Stimulated activated CD8-positive, alpha-beta memory T cell treated with anti-CD3 and anti-CD28 coated beads, Interleukin-15, amount 100 ng/mL, for 48 hours (primary cell): ENCODE measurements around the gene ATXN1.
"Not testable (repeated sequence)": the region's sequence is repeated elsewhere in the genome, so short reads cannot be mapped to it uniquely, and the experiment has no call there.

ENCODE experiments used
- DNase-seq, 2 donors: peaks; one replicate each; pipeline ENCODE4 v3.0.0-alpha.2; 2020; ENCODE audit warnings: low read depth in 2 of 2

The ATXN1 gene

DNA sequence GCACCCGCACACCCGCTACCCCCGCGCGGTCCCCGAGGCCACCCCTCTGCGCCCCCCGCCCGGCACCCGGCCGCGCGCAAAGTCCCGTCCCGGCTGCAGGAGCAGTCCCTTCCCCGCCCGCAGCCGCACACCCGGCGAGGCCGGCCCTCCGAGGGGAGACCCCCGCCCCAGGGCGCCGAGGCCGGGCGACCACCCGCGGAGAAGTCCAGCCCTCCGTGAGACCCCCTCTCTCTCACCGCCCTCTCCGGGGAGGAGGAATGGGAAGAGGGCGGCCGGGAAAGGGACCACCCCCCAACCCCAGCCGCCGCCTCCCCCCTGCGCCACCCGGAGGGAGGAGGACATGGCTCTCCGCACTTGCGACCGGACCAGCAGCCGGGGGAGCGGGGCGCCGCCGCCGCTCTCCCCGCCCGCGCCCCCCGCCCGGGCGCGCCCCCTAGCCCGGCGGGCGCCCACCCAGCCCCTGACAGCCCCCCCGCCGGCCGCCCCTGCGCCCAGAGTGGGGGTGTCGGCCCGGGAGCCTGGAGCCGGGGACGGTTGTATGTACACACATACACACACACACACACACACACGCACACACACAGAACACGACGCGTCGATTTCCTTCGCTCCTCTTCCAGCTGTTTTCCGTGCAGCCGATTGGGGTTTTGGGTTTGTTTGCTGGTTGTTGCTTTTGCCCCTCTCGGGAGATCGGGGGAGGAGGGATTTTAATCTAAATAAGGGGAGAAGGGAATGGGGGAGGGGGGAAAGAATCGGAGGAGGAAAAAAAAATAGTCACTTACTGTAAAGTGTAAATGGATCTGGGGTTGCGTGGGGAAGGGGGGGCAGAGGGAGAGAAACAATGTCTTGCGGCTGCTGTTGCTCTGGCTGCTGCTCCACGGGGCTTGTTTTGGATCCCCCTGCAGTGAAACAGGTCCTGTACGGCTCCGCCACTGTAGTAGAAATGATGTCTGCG, at the start of gene ATXN1:
Gene ATXN1, minus strand, starts transcription at position 945 of the 955 bp plus-strand sequence.
- DNase-seq, result peak in 1 of 2 donors; percentile 14

DNA sequence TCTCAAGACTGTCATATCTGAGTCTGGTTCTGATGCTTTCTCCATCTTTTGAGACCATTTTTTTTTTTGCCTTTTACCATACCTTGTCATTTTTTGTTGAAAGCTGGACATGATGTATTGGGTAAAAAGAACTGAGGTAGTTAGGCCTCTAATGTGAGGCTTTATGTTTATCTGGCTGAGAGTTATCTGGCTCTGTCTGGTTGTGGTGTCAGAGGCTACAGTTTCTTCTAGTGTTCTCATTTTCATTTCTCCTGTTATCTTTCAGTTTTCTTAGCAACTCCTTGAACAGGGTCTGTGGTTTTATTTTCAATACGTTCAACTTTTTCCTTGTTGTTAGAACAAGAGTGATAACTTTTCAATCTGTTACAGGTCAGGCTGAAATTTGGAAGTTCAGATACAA, 49.2 kb upstream of the ATXN1 start:
- DNase-seq, result no peak

DNA sequence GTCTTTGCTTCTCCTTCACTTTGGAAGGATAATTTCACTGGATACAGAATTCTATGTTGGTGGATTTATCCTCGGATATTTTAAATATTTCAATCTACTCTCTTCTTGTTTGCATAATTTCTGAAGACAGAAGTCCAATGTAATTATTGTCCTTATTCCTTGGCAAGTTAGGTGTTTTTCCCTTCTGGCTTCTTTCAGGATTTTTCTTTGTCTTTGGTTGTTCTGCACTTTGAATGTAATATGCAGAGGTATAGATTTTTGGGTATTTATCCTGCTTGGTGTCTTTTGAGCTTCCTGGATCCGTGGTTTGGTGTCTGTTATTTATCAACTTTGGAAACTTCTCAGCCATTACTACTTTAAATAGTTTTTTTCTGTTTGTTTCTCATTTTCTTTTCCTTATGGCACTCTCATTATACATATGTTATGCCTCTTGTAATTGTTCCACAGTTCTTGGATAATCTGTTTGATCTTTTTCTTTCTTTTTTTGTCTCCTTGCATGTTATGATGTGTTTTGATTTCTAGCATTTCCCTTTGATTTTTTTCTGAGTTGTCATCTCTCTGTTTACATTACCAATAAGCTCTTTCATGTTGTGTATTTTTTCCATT, 48.6 kb upstream of the ATXN1 start:
- DNase-seq, result no peak

DNA sequence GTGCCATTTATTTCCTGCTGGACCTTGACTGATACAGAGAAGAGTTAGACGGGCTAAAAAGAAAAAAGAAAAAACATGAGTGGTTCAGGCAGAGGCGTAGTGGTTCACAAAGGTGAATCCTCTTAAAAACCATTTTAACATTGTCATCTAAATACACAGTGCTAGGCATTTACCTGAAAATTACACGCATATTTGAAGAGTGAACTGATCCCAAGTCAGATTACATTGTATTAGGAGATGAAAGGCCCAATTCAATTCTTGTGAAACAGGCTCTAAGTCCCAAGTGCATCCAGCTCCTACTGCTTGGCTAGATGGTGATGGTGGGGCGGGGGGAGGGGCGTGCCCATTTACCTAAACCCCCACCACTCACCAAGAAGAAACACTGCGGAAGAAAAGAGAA, 46.7 kb upstream of the ATXN1 start:
- DNase-seq, result no peak

DNA sequence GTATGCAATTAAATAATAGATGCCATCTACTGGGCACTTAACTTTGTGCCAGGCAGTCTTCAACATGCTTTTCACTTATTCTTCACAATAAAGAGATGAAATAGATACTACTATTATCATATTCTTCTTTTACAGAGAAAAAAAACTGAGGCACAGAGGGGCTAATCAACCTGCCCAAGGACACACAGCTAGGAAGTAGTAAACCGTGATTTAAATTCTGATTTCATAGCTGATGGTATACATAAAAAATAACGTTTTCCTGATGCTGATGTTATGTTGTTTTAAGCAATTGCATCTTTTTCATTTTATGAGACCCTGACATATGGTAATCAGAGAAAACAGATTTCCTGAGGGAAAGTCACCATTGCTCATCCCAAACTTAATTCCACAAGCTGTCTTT, 45.1 kb upstream of the ATXN1 start:
- DNase-seq, result no peak

DNA sequence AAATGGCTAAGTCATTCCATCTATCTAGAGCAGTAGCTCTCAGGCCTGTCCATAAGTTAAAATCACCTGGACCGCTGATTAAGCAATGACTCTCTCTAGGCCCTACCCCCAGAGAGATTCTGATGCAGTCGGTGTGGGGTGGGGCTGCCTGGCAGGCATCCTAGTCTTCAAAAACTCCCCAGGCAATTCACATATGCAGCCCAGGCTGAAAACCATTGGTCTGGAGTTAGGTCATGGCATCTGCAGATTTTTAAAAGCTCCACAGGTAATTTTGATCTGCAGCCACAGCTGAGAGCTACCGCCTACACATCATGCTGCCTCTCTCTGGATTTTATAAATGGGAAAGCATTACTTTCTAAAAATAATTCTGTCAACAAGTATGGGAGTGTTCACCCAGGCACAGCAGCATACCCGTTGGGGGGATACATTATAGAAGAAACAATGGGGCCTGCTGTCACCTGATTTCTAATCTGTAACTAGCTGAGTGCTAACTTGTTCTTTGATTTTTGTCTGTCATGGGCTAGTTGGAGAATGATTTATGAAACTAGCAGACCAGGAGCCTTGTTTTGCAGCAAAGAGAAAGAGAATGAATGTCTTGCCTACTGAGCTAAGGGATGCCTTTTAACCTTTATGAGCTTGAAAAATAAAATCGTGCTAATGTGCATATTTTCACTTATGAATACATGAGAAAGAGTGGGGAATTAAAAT, 44.1 kb upstream of the ATXN1 start:
- no peak for DNase-seq

DNA sequence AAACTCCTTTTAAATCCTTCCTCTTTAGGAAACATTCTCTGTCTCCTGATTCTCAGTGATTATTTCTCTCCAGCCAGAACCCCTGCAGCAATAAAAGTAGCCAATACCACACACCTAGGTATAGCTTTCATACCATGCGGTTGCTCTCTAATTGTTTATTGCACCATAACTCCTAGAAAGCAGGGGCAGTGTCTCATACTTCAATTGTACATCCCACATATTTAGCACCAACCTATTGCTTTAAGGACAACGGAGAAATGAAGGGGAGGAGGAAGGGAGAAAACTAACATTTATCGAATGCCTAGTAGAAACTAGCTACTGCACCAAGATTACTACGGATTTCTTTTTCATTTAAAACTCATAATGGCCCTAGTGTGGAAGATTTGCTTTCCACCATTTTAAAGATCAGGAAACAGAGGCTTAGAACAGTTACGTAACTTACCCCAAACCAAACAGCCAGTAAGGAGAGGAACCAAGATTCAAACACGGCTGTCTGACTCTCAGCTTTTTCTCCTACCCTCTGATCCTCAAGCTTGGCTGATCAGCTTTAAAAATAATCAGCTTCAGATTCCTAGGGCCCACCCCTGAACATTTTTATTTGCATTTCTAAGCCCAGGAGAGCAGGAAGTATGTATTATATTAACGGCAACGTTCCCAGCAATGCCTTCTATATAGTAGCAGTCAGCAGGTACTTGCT, 43.4 kb upstream of the ATXN1 start:
- DNase-seq, result no peak

DNA sequence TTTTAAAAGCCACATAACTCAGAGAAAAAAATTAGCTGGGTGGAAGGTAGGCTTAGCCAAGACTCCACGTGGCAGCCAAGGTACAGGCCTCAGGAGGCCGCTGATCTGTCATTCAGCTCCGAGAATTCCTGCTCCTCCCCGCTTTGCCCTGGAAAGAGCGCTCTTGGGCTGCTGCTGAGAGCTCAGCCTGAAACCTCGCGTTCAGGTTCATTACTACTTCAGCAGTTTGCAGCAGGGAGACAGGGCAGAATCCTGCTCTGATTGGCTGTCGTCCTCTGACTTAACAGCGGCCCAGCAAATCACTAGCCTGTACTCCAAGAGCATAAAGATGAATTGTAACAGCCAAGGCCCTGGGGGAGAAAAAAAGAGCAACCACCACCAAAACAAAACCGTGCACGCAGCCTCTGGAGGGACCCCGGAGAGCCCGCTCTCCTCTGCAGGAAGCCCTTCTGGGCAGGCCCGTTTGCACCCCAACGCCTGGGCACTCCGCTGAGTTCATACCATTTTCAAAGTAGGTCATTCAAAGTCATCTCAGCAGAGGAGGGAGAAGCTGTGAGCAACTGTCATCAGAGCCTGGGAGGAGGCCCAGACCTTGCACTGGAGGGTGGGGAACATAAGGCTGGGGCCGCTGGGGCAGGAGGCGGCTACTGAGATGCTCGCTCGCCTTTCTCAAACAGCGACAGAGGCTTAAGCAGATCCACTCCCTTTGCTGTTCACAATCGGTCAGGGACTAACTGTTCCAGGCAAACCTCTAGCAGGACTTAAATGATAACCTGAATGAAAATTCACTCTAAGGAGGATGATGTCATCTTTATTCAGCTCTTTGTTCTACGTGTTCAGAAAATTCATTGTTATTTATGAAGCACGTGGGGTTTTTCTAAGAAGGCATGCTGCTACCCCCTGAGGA, 42.3 kb upstream of the ATXN1 start:
- no peak for DNase-seq

DNA sequence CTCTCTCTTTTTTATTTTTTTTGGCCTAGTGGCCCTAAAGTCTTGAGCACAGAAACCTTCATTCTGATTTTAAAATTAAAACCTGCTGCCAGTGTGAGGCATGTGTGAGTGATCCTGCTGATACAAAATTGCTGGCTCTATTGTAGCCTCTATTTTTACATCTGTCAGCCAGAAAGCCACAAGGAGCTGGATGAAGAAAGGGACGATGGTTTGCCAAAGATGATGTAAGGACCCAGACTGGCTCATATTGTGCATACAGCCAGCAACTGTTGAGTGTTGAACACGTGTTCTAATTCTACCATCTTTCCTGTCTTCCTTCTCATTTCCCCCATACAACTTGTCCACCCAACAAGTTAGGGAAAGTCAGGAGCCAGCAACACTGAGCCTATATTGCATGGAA, 40.8 kb upstream of the ATXN1 start:
- DNase-seq, result no peak

DNA sequence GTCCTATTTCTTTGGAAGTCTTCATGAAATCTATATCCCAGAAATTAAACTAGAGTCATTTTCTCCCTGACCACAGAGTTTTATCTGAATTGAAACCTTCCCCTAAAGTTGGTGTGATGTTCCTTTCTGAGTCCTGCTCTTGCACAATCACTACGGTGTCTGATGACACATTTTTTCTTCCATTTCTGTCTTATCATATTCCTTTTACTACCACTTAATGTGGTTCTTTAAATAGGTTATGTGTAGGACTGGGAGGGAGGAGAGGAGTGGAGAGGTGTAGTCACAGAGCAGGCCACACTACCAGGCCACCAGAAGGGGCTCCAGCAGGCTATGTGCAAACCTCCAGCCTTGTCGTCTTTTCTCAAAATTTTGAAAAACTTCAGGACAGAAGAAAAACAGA, 39.7 kb upstream of the ATXN1 start:
- peak in 1 of 2 donors; percentile 16 for DNase-seq

DNA sequence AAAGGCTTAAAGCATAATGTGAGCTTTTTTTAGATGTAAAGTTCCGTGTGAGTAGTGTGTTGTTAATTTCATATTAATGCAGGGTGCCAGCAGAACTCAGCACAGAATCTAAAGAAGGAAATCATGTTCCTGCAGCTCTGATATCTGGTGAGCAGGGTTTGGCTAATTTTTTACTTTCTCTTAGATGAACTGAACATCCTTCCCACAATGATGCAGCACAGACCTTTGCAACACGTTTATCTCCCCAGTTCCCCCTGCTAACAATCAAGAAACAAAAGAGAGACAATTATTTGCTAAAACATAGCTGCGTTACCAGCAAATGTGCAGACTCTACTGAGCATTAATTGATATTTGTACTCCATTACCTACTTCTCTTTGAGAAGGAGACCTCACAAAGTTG, 39.1 kb upstream of the ATXN1 start:
- no peak for DNase-seq

DNA sequence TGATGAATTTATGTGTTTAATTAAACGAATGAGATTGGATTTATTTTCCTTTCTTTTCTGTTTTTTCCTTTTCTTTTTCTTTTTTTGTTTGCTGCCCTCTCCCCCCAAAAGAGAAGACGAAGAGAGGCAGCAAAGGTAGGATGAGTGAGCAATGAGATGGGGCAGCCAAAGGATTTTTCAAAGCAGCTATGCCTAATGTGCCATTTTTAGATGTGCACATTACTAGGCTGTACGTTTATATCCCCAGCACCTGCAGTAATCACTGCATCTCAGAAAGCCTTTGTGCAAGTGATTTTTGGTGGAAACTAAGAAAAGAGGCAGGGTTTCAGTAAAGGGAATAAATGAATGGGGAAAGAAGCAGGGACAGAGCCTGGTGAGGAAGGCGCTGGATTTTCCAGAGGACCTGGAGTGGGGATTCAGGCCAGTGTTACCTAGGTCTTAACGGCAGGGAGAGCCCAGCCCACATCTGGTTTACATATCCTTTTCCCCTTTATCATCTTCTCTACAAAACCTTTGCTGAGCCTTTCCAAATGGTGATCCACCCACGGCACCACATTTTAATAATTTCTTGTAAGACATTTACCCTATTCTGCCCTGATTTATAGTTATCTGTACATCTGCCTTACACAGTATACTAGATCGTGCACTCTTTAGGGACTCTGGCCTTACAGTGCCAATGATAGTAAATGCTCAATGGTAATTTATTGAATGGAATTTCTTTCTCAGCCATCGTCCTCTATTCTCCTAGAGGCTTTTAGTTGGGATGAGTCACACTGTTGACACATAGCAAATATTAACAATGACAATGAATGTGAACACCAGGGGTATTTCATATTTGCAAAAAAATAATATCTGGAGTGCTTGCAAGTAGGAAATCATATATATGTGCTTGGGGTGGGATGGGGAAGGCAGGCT, 38.3 kb upstream of the ATXN1 start:
- no peak for DNase-seq

DNA sequence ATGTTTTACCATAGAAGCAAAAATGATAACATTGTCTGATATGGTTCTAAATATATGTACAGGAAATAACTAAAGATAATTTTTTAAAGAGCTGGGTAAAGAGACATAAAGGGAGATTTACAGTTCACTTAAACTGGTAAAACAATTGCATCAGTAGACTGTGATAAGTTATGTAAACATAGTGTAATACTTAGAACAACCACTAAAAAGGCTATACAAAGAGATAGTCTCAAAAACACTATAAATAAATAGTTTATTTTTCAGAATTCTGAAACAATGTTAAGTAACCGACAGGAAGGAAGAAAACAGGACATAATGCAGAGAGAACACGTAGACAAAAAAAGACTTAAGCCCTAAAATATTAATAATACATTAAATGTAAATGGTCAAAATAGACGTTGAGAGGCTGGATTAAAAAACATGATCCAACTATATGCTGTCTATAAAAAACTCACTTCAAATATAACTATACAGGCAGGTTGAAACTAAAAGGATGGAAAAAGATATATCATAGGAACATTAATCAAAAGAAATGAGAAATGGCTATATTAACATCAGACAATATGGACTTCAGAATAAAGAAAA, 32.7 kb upstream of the ATXN1 start:
- DNase-seq, result no peak

DNA sequence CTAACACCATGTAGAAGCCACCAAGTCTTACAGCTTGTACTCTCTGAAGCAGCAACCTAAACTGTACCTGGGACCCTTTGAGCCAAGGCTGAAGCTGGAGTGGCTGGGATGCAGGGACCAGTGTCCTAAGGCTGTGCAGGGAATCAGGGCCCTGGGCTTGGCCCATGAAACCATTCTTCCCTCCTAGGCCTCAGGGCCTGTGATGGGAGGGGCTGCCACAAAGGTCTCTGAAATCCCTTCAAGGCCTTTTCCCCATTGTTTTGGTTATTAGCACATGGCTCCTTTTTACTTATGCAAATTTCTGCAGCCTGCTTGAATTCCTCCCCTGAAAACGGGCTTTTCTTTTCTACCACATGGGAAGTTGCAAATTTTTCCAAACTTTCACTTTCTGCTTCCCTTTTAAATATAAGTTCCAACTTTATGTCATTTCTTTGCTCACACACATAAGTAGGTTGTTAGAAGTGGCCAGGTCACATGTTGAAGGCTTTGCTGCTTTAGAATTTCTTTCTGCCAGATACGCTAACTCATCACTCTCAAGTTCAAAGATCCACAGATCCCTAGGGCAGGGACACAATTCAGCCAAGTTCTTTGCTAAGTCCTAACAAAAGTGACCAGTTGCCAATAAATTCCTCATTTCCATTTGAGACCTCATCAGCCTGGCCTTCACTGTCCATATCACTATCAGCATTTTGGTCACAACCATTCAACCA, 28.2 kb upstream of the ATXN1 start:
- no peak for DNase-seq

DNA sequence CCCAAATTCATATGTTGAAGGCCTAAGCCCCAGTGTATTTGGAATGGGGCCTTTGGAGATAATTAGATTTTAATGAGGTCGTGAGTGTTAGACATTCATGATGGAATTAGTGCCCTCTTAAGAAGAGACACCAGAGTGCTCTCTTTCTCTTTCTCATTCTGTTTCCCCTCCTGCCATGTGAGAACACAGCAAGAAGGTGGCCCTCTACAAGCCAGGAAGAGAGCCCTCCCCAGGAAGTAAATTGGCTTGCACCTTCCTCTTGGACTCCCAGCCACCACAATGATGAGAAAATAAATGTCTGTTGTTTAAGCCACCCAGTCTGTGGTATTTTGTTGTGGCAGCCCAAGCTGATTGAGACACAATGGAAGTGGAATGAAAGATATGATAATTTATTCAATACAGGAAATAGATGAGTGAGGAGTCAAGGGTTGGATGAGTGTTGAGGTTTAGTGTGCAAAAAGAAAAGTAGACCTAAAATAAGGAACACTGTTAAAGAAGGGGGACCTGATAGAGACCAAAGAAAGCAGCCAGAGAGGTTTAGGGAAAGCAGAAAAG, 25.9 kb upstream of the ATXN1 start:
- no peak for DNase-seq

DNA sequence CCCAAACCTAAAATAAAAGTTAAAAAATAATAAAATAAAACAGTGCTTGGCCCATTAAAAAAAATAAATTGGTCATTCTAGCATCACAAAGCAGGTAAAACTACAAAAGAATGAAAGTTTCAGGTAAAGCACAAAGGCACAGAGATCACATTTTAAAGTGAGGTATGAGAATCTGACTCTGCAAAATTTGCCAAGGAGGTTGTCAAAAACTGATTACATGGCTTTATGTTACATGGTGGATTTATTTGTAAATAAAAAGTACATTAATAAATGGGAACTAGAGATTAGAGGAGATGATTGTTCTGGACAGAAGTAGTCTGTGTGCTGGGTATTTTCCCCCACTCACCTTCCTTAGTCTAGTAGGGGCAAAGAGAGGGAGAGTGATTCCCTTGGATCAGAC, 24.2 kb upstream of the ATXN1 start:
- no peak for DNase-seq

DNA sequence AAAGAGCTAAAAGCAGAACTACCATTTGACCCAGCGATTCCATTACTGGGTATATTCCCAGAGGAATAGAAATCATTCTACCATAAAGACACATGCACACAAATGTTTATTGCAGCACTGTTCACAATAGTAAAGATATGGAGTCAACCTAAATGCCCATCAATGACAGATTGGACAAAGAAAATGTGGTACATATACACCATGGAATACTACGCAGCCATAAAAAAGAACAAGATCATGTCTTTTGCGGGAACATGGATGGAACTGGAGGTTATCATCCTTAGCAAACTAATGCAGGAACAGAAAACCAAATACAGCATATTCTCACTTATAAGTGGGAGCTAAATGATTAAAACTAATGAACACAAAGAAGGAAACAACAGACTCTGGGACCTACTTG, 23.7 kb upstream of the ATXN1 start:
- not testable (repeated sequence) for DNase-seq

DNA sequence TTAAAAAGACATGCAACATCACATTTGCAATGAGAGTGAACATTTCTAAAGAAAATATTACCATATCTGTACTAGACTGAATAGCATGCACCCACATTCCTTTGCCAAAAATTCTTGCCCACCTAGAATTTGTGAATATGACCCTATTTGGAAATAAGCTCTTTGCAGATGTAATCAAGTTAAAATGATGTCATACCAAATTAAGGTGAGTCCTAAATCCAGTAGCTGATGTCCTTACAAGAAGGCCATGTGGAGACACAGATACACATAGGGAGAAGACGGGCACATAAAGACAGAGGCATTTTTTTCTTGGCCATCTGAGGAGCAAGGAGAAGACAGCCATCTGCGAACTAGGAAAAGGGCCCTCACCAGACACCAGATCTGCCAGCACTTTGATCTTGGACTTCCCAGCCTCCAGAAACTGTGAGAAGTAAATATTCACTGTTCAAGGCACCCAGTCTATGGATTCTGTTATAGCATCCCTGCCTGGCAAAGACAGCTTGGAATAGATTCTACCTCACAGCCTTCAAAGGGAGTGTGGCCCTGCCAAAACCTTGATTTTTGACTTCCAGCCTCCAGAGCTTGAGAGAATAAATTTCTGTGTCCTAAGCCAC, 22.8 kb upstream of the ATXN1 start:
- no peak for DNase-seq
